CD14-positive monocyte (primary cell): ENCODE data around the gene AKAP9. TPM values are rescaled to one million over a fixed set of nuclear protein-coding genes. Genes with fewer than 3 reads are reported as not detected.

Experiments used
- DNase-seq, 3 donors: peaks; one replicate each; pipeline ENCODE4 v3.0.0-alpha.2; 2011 to 2022
- H2AFZ ChIP-seq: 2 replicates; pipeline ENCODE4 v1.6.0; 2012; ENCODE audit warnings: mild to moderate bottlenecking, low read depth, low read length, inconsistent platforms; ENCODE audit not compliant: insufficient read depth, poor library complexity, severe bottlenecking
- H3K27ac ChIP-seq, 2 donors: 1 replicate in 1 of 2; 2 replicates in 1 of 2; pipeline ENCODE4 v1.5.1; 2012 to 2013; ENCODE audit warnings: low read length in 2 of 2, control low read depth in 1 of 2, inconsistent platforms in 1 of 2, low read depth in 1 of 2, mild to moderate bottlenecking in 1 of 2
- H3K27me3 ChIP-seq, 2 donors: one replicate each; pipeline versions ENCODE4 v1.6.0 to v1.6.1; 2011 to 2013; ENCODE audit warnings: low read length in 2 of 2; ENCODE audit not compliant: control insufficient read depth in 2 of 2, insufficient read depth in 2 of 2
- H3K36me3 ChIP-seq, 2 donors: replicated peaks in 1 of 2; 1 replicate in 1 of 2; 2 replicates in 1 of 2; pipeline versions ENCODE4 v1.5.1 to v1.6.1; 2012 to 2013; ENCODE audit warnings: low read length in 2 of 2, control low read depth in 1 of 2, inconsistent platforms in 1 of 2, mild to moderate bottlenecking in 1 of 2; ENCODE audit not compliant: insufficient read depth in 2 of 2, control insufficient read depth in 1 of 2
- H3K4me1 ChIP-seq, 2 donors: 1 replicate in 1 of 2; 2 replicates in 1 of 2; pipeline versions ENCODE4 v1.5.1 to v1.6.1; 2012 to 2013; ENCODE audit warnings: low read length in 2 of 2, control low read depth in 1 of 2, inconsistent platforms in 1 of 2, mild to moderate bottlenecking in 1 of 2, moderate library complexity in 1 of 2; ENCODE audit not compliant: insufficient read depth in 2 of 2, control insufficient read depth in 1 of 2
- H3K4me2 ChIP-seq: replicated peaks from 2 replicates; pipeline ENCODE3; 2012; ENCODE audit warnings: low read length, moderate library complexity, mild to moderate bottlenecking; ENCODE audit not compliant: poor library complexity, severe bottlenecking; ENCODE audit errors: extremely low read depth
- H3K4me3 ChIP-seq, 3 experiments: fragments of 200-600 bp in 1 of 3; sonication (generic) in 1 of 3; replicated peaks in 1 of 3; 1 replicate in 2 of 3; 2 replicates in 1 of 3; pipeline ENCODE4 v1.5.1; 2011 to 2013; ENCODE audit warnings: low read length in 3 of 3, mild to moderate bottlenecking in 3 of 3, control low read depth in 2 of 3, low read depth in 2 of 3, inconsistent platforms in 1 of 3, moderate library complexity in 1 of 3
- H3K79me2 ChIP-seq: 2 replicates; pipeline ENCODE4 v1.6.0; 2012; ENCODE audit warnings: mild to moderate bottlenecking, control low read depth, inconsistent platforms, low read length, moderate library complexity; ENCODE audit not compliant: insufficient read depth
- H3K9ac ChIP-seq: 2 replicates; pipeline ENCODE4 v1.6.0; 2017; ENCODE audit warnings: low read length, mild to moderate bottlenecking; ENCODE audit not compliant: insufficient read depth, poor library complexity, severe bottlenecking
- H3K9me3 ChIP-seq, 2 donors: replicated peaks in 1 of 2; 1 replicate in 1 of 2; 2 replicates in 1 of 2; pipeline versions ENCODE4 v1.5.1 to v1.6.1; 2012 to 2013; ENCODE audit warnings: low read length in 2 of 2, control low read depth in 1 of 2; ENCODE audit not compliant: control insufficient read depth in 1 of 2, insufficient read depth in 1 of 2
- H4K20me1 ChIP-seq: 2 replicates; pipeline ENCODE4 v1.6.0; 2012; ENCODE audit warnings: mild to moderate bottlenecking, low read length, control low read depth, moderate library complexity; ENCODE audit not compliant: insufficient read depth
- H3K27ac Mint-ChIP-seq, 7 donors: one replicate each; pipeline ENCODE4 v1.8.0; 2020; ENCODE audit warnings: mild to moderate bottlenecking in 7 of 7, mixed read lengths in 7 of 7, moderate library complexity in 6 of 7, inconsistent platforms in 2 of 7
- H3K27me3 Mint-ChIP-seq, 3 donors: one replicate each; pipeline ENCODE4 v1.8.0; 2021 to 2022; ENCODE audit warnings: low read depth in 3 of 3, mild to moderate bottlenecking in 3 of 3, mixed read lengths in 3 of 3, moderate library complexity in 3 of 3, inconsistent platforms in 1 of 3
- H3K36me3 Mint-ChIP-seq, 2 donors: one replicate each; pipeline ENCODE4 v1.8.0; 2020; ENCODE audit warnings: mixed read lengths in 2 of 2, inconsistent platforms in 1 of 2, mild to moderate bottlenecking in 1 of 2
- H3K4me1 Mint-ChIP-seq: one replicate; pipeline ENCODE4 v1.8.0; 2020; ENCODE audit warnings: mild to moderate bottlenecking, mixed read lengths
- H3K4me3 Mint-ChIP-seq, 2 donors: one replicate each; pipeline ENCODE4 v1.8.0; 2020; ENCODE audit warnings: mild to moderate bottlenecking in 2 of 2, mixed read lengths in 2 of 2, moderate library complexity in 1 of 2
- H3K9me3 Mint-ChIP-seq, 7 donors: one replicate each; pipeline ENCODE4 v1.8.0; 2020 to 2022; ENCODE audit warnings: mixed read lengths in 7 of 7, mild to moderate bottlenecking in 6 of 7, moderate library complexity in 6 of 7, inconsistent platforms in 2 of 7
- CTCF ChIP-seq: fragments of 200-600 bp; IDR thresholded peaks from one replicate; pipeline ENCODE4 v1.8.0; 2022; ENCODE audit warnings: antibody characterized with exemption, mild to moderate bottlenecking
- WGBS: methylation state at CpG from one replicate; pipeline ENCODE4 v1.1.5; 2013; ENCODE audit warnings: missing lambda C conversion rate; ENCODE audit not compliant: insufficient coverage; 5-methylcytosine and 5-hydroxymethylcytosine counted together
- intact Hi-C, 2 donors: fragments of 100-400 bp; cut with micrococcal nuclease; formaldehyde crosslinking; loops; one replicate each; pipeline versions ENCODE4 v1.15.0 to v1.15.1; 2023
- polyA plus RNA-seq, 3 donors: library from polyadenylated mRNA; depleted of rRNA in 1 of 3; unstranded in 2 of 3; stranded (reverse) in 1 of 3; fragments of 300-500 nt in 2 of 3; fragments of >200 nt in 1 of 3; fragmentation: Illumina TruSeq in 2 of 3; gene quantifications; 1 replicate in 2 of 3; 2 replicates in 1 of 3; pipeline ENCODE4 v1.2.3, GENCODE V29; 2012 to 2021

Gene AKAP9
- polyA plus RNA-seq, 3 donors = 1.5 to 23.3 (median 7.3) TPM

- H3K9ac ChIP-seq = no peak overlapping the region
- no peaks in the 10 kb centered on the region for H4K20me1 ChIP-seq
- 100% methylated on average over 2 of the region's 4 CpGs for WGBS
- H2AFZ ChIP-seq = no peak overlapping the region
- no peaks in the 10 kb centered on the region for H3K9me3 ChIP-seq
- no peaks in the 10 kb centered on the region for H3K4me1 ChIP-seq
- no peaks in the 10 kb centered on the region for H3K9me3 Mint-ChIP-seq
- H3K27me3 ChIP-seq = no peaks in the 10 kb centered on the region
- H3K36me3 Mint-ChIP-seq = peaks cover 62 to 65% of the 10 kb centered on the region in 2 donors
- no peaks in the 10 kb centered on the region for H3K4me1 Mint-ChIP-seq
- no peak overlapping the region for H3K27ac ChIP-seq
- no peak overlapping the region for H3K4me2 ChIP-seq
- peaks cover 58 to 89% of the 10 kb centered on the region in 2 donors for H3K36me3 ChIP-seq
- TF ChIP-seq CTCF = no peak
- no peak overlapping the region for H3K27ac Mint-ChIP-seq
- H3K4me3 ChIP-seq = no peak overlapping the region
- intact Hi-C loops = no loop called here
- H3K4me3 Mint-ChIP-seq = no peak overlapping the region
- peaks cover 0 to 2% (median 0%) of the 10 kb centered on the region in 3 donors for H3K27me3 Mint-ChIP-seq
- H3K79me2 ChIP-seq = no peaks in the 10 kb centered on the region
- no peak for DNase-seq
These were observed 101.5 kb downstream of the AKAP9 start for GRCh38 chr7:92042056-92042737.

GRCh38 chr7:92043098-92043497 is 102.4 kb downstream of the AKAP9 start:
- H3K9me3 Mint-ChIP-seq = no peaks in the 10 kb centered on the region
- intact Hi-C loops = no loop called here
- WGBS = no CpG with 5 or more reads among the region's 2 CpGs
- H3K9ac ChIP-seq = no peak overlapping the region
- no peak overlapping the region for H3K4me2 ChIP-seq
- no peak for DNase-seq
- no peak overlapping the region for H3K4me3 Mint-ChIP-seq
- H3K27ac ChIP-seq = no peak overlapping the region
- H3K4me3 ChIP-seq = no peak overlapping the region
- H3K36me3 ChIP-seq = peaks cover 58 to 88% of the 10 kb centered on the region in 2 donors
- no peaks in the 10 kb centered on the region for H3K9me3 ChIP-seq
- H3K27me3 ChIP-seq = no peaks in the 10 kb centered on the region
- H3K79me2 ChIP-seq = no peaks in the 10 kb centered on the region
- TF ChIP-seq CTCF = no peak
- H3K27me3 Mint-ChIP-seq = peaks cover 0 to 2% (median 0%) of the 10 kb centered on the region in 3 donors
- no peak overlapping the region for H2AFZ ChIP-seq
- H3K4me1 ChIP-seq = no peaks in the 10 kb centered on the region
- no peak overlapping the region for H3K27ac Mint-ChIP-seq
- peaks cover 66 to 67% of the 10 kb centered on the region in 2 donors for H3K36me3 Mint-ChIP-seq
- no peaks in the 10 kb centered on the region for H3K4me1 Mint-ChIP-seq
- H4K20me1 ChIP-seq = no peaks in the 10 kb centered on the region
